HG03175 (cell line): ENCODE data around the gene TMEM63A.
"Not testable (repeated sequence)": the region's sequence is repeated elsewhere in the genome, so short reads cannot be mapped to it uniquely, and the experiment has no call there.

Experiments used
- ATAC-seq: cut with Tn5 transposase; IDR thresholded peaks from one replicate; pipeline ENCODE4 v1.9.1; 2021; ENCODE audit warnings: mild to moderate bottlenecking, moderate library complexity; ENCODE audit not compliant: unreplicated experiment

Gene TMEM63A

DNA sequence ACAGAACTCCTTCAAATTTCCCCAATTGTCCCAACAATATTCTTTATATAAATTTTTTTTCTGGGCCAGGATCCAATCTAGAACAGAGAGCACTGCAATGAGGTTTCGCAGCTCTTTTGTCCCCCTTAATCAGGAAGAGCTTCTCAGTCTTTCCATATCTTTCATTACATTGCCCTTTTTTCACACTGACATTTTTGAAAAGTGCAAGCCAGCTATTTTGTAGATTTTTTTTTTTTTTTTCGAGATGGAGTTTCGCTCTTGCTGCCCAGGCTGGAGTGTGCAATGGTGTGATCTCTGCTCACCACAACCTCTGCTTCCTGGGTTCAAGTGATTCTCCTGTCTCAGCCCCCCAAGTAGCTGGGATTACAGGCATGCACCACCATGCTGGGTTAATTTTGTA is 75.4 kb downstream of the TMEM63A start:
- ATAC-seq = not testable (repeated sequence)

DNA sequence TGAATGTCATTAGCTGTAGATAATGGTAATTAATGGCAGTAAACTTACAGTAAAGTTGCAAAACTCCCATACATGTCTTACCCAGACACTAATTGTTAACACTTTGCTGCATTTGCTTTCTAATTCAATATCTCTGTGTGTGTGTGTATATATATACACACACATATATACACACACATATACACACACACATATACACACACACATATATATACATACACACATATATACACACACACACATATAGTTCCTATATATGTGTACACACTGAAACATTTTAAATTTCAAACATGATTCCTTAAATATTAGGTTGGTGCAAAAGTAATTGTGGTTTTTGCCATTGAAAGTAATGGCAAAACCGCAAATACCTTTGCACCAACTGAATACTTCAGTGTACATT is 75.9 kb downstream of the TMEM63A start:
- no peak for ATAC-seq

DNA sequence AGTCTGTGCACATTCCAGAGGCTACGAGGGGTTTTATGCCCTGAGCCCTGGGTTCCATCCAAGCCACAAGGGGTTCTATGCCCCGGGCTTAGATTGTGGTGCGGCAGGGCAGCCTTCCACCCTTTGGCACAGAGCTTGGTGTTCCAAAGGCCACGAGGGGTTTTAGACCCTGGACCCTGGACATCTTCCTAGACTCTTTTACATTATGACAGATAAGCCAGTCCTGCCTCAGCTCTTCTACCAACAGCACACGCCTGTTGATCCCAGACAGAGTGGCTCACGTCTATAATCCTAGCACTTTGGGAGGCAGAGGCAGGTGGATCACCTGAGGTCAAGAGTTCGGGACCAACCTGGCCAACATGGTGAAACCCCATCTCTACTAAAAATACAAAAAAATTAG is 81.0 kb downstream of the TMEM63A start:
- ATAC-seq = not testable (repeated sequence)

- ATAC-seq = not testable (repeated sequence)
Observed at GRCh38 chr1:225796097-225796496, 86.1 kb downstream of the TMEM63A start.
